KMS-11 (cell line): ENCODE results near the gene EXO1.

Experiments
- H2AFZ ChIP-seq: fragments of 200-600 bp; sonication (generic); 2 replicates; pipeline ENCODE4 v1.6.1; 2016; ENCODE audit warnings: antibody characterized with exemption, mixed run types, low read depth
- H3K27ac ChIP-seq: fragments of 200-600 bp; sonication (generic); 2 replicates; pipeline ENCODE4 v1.6.1; 2016; ENCODE audit warnings: mild to moderate bottlenecking, mixed run types
- H3K27me3 ChIP-seq: fragments of 200-600 bp; sonication (generic); 2 replicates; pipeline ENCODE4 v1.6.1; 2017; ENCODE audit warnings: mild to moderate bottlenecking, low read depth, mixed run types, moderate library complexity; ENCODE audit not compliant: insufficient read depth
- H3K36me3 ChIP-seq: fragments of 200-600 bp; sonication (generic); 2 replicates; pipeline ENCODE4 v1.6.1; 2017; ENCODE audit warnings: mild to moderate bottlenecking, mixed run types; ENCODE audit not compliant: insufficient read depth
- H3K4me1 ChIP-seq: fragments of 200-600 bp; sonication (generic); 2 replicates; pipeline ENCODE4 v1.6.1; 2016; ENCODE audit warnings: mild to moderate bottlenecking, low read depth, mixed run types; ENCODE audit not compliant: poor library complexity, severe bottlenecking
- H3K4me2 ChIP-seq: fragments of 200-600 bp; sonication (generic); 2 replicates; pipeline ENCODE4 v1.7.0; 2016; ENCODE audit warnings: mild to moderate bottlenecking, mixed run types
- H3K4me3 ChIP-seq: fragments of 200-600 bp; sonication (generic); IDR thresholded peaks from 2 replicates; pipeline ENCODE4 v1.6.1; 2017; ENCODE audit warnings: low read depth, low read length, mixed read lengths; ENCODE audit not compliant: insufficient read depth
- H3K79me2 ChIP-seq: fragments of 200-600 bp; sonication (generic); 2 replicates; pipeline ENCODE4 v1.6.1; 2016; ENCODE audit warnings: low read depth, mixed run types; ENCODE audit not compliant: insufficient read depth
- H3K9ac ChIP-seq: fragments of 200-600 bp; sonication (generic); 2 replicates; pipeline ENCODE4 v1.6.1; 2016; ENCODE audit warnings: mild to moderate bottlenecking, mixed run types
- H4K20me1 ChIP-seq: fragments of 200-600 bp; sonication (generic); 2 replicates; pipeline ENCODE4 v1.6.1; 2016; ENCODE audit warnings: mild to moderate bottlenecking, mixed run types; ENCODE audit not compliant: insufficient read depth
- TF ChIP-seq, protein P1 (sequence below): fragments of 200-600 bp; sonication (generic); conservative IDR thresholded peaks from 2 replicates; pipeline ENCODE4 v1.6.1; 2017; ENCODE audit warnings: low read depth, mild to moderate bottlenecking, antibody characterized with exemption, low read length, moderate library complexity, mixed read lengths

Gene EXO1

DNA sequence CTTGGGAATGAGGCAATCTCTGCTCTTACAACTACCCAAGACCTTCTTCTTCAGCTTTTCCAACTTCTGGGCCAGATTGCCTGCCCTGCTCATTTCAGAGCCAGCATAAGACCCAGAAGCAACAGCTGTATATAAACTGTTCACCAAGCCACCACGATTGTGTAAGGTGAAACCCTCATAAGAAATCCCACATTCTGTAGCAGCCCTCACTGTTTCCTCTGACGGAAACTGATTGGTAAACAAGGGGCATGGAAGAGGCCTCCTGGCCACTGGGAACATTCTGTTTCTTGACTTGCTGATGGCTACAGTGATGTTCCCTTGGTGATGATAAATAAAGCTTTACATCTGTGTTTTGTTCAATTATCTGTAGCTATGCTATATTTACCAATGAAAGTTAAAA is 39.7 kb upstream of the EXO1 start:
- Histone ChIP-seq H3K27ac (no peak overlapping the region), H3K27me3 (no peaks in the 10 kb centered on the region), H2AFZ (no peak overlapping the region), H3K9ac (no peak overlapping the region), H3K4me3 (no peak overlapping the region), H3K4me2 (no peak overlapping the region), H3K4me1 (no peaks in the 10 kb centered on the region), H3K79me2 (no peaks in the 10 kb centered on the region), H3K36me3 (no peaks in the 10 kb centered on the region), H4K20me1 (no peaks in the 10 kb centered on the region)
- TF ChIP-seq, protein P1, sequence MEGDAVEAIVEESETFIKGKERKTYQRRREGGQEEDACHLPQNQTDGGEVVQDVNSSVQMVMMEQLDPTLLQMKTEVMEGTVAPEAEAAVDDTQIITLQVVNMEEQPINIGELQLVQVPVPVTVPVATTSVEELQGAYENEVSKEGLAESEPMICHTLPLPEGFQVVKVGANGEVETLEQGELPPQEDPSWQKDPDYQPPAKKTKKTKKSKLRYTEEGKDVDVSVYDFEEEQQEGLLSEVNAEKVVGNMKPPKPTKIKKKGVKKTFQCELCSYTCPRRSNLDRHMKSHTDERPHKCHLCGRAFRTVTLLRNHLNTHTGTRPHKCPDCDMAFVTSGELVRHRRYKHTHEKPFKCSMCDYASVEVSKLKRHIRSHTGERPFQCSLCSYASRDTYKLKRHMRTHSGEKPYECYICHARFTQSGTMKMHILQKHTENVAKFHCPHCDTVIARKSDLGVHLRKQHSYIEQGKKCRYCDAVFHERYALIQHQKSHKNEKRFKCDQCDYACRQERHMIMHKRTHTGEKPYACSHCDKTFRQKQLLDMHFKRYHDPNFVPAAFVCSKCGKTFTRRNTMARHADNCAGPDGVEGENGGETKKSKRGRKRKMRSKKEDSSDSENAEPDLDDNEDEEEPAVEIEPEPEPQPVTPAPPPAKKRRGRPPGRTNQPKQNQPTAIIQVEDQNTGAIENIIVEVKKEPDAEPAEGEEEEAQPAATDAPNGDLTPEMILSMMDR, result no peak

DNA sequence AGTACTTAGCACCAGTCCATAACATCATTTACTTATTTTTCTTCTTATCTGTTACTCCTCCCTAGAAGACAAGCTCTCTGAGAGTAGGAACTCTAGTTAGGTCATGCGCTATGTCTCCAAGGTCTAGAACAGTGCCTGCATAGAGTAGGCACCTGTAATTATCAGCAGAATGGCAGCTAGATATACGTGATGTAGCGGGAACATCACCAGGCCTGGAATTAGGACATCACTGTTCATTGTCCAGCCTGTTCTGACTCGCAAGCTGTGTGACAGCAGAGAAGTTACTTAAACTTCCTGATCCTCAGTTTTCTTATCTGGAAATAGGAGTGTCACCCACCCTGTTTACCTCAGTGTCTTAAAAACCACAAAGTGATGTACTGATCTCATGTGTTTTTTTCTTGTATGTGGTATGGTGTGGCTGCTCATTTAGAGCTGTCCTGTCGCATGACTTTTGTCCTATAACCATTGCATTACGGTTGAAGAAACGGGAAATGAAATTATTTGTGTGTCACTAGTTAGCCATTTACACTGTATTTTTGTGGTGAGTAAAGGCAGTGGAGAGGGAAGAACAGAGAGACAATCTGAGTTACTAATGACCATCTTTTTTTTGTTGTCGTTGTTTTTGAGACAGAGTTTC is 37.1 kb upstream of the EXO1 start:
- Histone ChIP-seq H3K27ac (no peak overlapping the region), H3K4me3 (no peak overlapping the region), H4K20me1 (no peaks in the 10 kb centered on the region), H3K4me1 (no peaks in the 10 kb centered on the region), H2AFZ (no peak overlapping the region), H3K4me2 (no peak overlapping the region), H3K27me3 (no peaks in the 10 kb centered on the region), H3K79me2 (no peaks in the 10 kb centered on the region), H3K9ac (no peak overlapping the region), H3K36me3 (no peaks in the 10 kb centered on the region)
- TF ChIP-seq, protein P1, result no peak

DNA sequence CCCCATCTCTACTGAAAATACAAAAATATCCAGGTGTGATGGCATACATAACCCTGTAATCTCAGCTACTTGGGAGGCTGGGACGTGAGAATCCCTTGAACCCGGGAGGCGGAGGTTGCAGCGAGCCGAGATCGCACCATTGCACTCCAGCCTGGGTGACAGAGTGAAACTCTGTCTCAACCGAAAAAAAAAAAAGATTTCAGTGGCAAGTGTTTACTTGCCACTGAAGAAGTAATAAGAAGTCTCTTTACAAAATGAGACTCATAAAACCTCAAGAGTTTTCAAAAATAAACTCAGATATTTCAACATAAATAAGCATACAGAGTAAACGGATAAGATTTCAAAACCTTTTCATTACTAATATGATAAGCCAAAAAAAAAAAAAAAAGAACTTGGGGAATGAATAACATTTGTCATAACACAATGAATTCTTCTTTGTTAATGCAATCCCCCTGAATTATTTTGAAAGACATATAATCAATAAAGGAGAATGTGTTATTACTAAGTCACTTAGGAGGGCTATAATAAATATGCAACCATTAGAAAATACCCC is 34.2 kb upstream of the EXO1 start:
- Histone ChIP-seq H3K4me2 (no peak overlapping the region), H3K4me3 (no peak overlapping the region), H4K20me1 (no peaks in the 10 kb centered on the region), H3K27me3 (no peaks in the 10 kb centered on the region), H3K36me3 (no peaks in the 10 kb centered on the region), H3K9ac (no peak overlapping the region), H3K79me2 (no peaks in the 10 kb centered on the region), H2AFZ (no peak overlapping the region), H3K27ac (no peak overlapping the region), H3K4me1 (no peaks in the 10 kb centered on the region)
- TF ChIP-seq, protein P1, result no peak

DNA sequence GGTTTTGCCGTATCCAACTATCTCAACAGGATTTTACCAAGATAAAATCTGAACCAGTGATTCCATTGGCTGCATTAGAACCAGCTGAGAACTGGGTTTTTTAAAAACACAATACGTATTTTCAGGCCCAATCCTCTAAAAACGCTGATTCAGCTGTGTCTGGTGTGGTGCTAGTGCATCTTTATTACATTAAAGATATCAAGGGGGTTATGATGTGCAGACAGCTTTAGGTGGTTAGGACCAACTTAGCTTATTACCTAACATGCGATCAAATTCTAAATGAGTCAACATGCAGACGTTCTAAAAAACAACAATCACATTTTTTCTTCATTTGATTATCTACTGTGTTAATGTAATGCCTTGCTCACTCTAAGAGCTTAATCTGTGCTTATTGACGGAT is 32.0 kb upstream of the EXO1 start:
- no peaks in the 10 kb centered on the region for H3K36me3 ChIP-seq

More for the DNA sequence above, 32.0 kb upstream of the EXO1 start:
- H4K20me1 ChIP-seq, result no peaks in the 10 kb centered on the region
- H2AFZ ChIP-seq, result no peak overlapping the region
- H3K4me3 ChIP-seq, result no peak overlapping the region
- H3K79me2 ChIP-seq, result no peaks in the 10 kb centered on the region
- H3K27me3 ChIP-seq, result no peaks in the 10 kb centered on the region
- TF ChIP-seq, protein P1, result no peak
- H3K9ac ChIP-seq, result no peak overlapping the region
- H3K27ac ChIP-seq, result no peak overlapping the region
- no peak overlapping the region for H3K4me2 ChIP-seq
- no peaks in the 10 kb centered on the region for H3K4me1 ChIP-seq
